Activated CD8-positive, alpha-beta memory T cell treated with anti-CD3 and anti-CD28 coated beads for 4 hours (primary cell): ENCODE results near the gene SNX19.

Source experiments
- DNase-seq, 2 donors: peaks; one replicate each; pipeline ENCODE4 v3.0.0-alpha.2; 2020; ENCODE audit warnings: low read depth in 2 of 2

SNX19 gene

DNA sequence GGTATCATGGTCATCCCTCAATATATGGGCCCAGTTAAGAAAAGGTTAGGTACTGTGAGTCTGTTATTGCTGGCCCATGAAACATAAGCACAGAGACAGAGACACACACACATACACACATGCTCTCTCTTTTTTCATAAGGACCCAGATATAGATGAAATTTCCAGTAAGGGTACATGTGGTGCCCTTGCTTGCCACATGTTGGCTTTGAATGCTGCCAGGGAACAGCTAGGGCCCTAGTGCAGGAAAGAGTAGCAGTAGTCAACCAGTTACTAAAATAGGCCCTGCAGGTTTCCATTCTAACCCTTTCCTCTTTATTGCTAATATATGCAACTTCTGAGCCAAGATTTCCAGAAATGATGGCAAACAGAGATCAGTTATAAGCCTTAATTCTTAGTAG lies 9.1 kb downstream of the SNX19 start:
- no peak for DNase-seq

GRCh38 chr11:130906616-130907015 lies 9.7 kb downstream of the SNX19 start:
- no peak for DNase-seq

DNA sequence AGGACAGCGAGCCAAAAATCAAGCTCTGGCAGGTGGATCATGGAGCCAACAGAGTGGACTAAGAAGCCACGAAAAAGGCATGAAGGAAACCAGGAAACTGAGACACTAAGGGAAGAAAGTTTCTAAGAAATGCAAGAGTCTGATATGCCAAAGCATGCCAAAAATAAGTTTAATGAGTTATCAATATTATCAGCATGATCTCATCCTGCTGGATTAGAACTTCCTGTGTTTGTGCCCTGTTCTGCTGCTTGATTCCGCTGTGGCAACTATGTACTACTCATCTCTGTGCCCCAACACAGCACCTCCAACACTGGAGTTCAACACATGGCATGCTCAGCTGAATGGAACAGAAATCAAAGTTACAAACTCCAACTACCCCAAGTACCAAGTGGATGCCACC lies 10.8 kb downstream of the SNX19 start:
- DNase-seq: no peak

DNA sequence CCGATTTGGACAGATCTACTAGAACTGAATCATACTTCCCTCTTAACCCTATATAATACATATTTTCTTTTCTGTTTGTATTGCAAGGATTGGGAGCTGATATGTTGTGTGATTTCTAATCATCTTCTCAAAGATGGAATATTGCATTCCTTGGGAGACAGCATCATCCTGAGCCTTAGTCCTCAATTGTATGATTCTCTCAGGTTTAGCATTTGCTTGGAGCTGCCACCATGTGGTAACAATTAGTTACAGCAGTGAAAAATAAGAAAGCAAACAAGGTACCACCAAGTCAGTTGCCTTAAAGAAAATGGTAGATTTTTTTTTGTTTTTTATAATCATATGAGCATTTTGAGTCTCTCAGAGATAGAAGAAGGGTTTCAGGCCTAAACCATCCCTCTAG lies 11.9 kb downstream of the SNX19 start:
- no peak for DNase-seq

- no peak for DNase-seq
Observed at GRCh38 chr11:130902380-130902779, 13.9 kb downstream of the SNX19 start.

GRCh38 chr11:130899106-130899505 lies 17.2 kb downstream of the SNX19 start:
- DNase-seq: no peak

DNA sequence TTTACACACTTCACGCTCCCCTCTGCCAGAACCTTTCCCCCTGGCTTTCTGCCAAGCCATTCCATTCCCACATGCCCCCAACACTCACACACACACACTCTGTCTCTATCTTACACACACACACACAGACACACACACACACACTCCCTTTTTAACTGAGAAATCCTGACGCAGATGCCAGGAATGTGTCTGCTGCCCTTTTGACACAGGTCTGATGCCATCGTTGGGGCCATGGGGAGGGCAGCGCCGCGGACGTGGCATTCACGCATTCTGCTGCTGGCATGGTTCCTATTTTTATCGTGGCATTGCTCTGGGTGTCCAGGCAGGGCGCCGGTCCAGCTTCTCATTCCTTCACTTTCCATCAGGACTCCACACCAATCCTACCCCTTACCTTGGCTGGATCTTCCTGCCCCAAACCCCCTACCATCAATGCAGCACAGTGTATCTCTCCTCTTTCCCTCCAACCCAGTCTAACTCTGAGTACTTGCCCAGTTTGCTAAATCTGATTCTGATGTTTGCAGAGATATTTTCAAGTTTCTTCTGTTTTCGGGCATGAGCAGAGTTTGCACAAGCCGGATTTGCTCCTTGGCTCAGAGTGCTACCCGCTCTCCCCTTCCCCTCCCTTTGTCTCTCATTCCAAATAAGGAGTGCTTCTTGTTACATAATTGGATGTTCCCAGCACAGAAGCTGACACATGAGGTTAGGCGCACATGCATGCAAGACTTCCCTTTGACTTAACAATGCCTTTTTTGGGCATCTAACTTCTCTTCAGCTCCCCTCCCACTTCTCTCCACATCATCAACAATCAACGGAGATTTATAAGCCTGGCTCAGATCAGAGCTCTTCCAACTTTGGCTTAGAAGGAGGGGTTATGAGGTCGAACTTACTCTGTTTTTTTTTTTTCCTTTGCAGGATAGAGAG lies 18.8 kb downstream of the SNX19 start:
- no peak for DNase-seq

GRCh38 chr11:130894322-130895025 lies 21.8 kb downstream of the SNX19 start:
- DNase-seq: peak; percentile 21 to 30

GRCh38 chr11:130892861-130893260 lies 23.4 kb downstream of the SNX19 start:
- no peak for DNase-seq

DNA sequence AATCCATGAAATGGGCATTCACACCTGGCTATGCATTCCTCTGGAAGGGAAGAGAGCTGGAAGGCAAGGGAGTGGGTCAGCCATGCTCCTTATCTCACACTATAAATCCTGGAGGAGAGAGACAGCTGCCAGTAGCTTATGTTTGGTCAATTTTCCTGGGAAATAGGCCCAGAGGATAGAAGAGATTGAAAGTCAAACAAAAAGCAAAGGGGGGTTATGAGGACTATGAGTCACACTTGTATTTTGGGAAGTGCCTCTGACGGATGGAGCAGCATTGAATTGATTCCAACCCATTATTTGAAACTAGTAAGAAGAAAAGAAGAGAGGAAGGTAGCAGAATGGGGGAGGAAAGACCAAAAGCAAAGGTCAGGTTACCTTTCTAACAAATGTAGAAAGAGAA lies 25.0 kb downstream of the SNX19 start:
- no peak for DNase-seq

DNA sequence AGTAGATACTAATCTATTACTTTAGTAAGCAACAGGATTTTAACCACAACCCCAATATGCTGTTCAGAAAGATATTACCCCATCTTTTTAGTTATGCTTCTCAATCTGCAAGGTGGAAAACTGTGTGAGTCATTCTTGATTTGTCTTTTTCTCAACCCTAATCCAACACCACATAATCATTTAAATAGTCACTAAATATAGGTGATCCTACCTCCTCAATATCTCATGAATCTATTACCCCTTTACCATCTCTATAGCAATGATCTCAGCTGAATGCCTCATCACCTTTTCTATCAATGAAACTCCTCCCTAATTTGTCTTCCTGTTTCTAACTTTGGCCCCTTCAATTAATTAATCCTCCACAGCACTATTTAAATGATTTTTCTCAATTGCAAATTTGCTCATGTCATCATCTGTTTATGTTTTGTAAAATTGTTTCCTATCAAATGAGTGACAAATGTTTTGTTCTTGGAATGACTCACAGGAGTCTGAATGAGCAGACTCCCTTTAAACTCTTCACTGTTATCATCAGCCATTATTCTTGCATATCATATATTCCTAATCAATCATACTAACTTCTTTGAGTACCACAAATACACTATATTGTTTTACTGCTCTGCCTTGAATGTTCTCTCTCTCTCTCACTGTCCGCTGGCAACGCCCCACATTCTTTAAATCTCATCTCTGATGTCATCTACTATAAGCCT lies 26.1 kb downstream of the SNX19 start:
- no peak for DNase-seq

GRCh38 chr11:130888790-130889189 lies 27.5 kb downstream of the SNX19 start:
- no peak for DNase-seq

DNA sequence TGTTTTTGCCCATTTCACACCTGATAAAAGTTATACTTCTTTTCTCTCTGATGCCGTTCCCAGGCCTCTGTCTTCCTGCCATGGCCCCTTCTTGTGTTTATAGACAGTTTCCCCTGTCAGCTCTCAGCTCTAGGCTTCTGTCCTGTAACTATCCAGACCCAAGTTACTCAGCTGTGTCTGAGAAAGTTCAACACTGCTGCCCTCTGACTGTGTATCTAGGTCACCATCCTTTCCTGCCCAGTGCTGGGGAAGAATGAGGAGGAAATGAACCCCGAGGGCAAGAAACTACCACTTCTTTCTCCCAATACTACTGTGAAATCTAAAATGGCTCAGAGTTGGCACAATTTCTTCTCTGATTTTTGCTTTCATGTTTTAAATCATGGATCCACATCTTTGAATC lies 29.6 kb downstream of the SNX19 start:
- DNase-seq: no peak

DNA sequence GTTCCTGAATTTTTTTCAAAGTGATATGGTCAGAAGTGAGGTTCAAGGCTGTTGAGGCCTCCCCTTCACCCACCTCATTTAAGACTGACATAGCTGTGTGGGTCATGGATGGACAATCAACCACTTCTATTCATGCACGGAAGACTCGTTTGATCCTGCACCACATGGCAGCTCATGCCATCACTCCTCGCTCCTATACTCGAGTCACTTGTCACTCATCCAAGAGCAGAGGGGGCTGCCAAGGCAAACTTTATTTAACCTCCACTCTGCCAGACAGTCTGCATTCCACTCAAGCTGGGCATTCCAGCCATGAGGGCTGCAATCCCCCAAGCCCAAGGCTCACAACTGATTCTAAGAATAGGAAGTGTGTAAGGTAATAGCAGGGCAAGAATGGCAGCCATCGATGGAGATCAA lies 34.1 kb downstream of the SNX19 start:
- DNase-seq: no peak

GRCh38 chr11:130881475-130882137 lies 34.7 kb downstream of the SNX19 start:
- DNase-seq: no peak

- no peak for DNase-seq
Observed at GRCh38 chr11:130879836-130880235, 36.4 kb downstream of the SNX19 start.

- DNase-seq: no peak
Observed at GRCh38 chr11:130876931-130877915, 39.1 kb downstream of the SNX19 start.

- no peak for DNase-seq
Observed at GRCh38 chr11:130876100-130876499, 40.2 kb downstream of the SNX19 start.

DNA sequence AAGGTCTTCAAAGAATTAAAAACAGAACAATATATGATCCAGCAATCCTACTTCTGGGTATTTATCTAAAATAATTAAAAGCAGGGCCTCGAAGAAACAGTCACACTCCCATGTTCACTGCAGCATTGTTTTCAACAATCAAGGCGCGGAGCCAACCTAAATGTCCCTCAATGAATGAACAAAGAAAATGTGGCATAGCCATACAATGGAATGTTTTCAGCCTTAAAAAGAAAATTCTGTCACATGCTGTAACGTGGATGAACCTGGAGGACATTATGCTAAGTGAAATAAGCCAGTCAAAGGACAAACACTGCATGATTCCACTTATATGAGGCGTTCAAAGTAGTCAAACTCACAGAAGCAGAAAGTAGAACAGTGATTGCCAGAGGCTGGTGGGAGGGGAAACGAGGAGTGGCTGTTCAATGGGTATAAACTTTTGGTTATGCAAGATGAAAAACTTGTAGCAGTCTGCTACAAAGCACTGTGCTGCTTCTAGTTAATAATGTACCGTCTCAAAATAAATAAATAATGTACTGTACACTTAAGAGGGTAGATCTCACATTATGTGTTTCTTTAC lies 41.2 kb downstream of the SNX19 start:
- no peak for DNase-seq

DNA sequence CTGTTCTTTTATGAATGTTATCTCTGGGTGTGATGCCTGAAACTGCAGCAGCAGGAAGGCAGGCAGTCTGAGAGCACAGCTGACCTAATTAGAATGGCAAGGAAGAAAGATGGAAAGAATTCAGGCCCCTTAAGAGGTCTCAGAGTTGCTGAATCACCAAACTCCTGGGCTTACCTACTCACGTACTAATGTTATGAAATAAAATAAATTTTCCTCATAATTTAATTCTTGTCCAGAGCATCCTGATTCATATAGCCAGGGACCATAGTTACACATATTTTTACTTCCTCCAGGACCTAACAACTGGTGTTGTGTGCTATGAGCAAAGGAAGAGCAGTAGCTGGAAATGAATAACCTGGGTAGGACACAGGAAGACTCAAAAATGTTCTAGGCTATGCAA lies 41.9 kb downstream of the SNX19 start:
- DNase-seq: no peak
